OCI-LY3 (cell line): ENCODE results near the gene ITGA2.

Experiments
- EZH2phosphoT487 ChIP-seq: fragments of 200-600 bp; shearing (Covaris generic); IDR thresholded peaks from 2 replicates; pipeline ENCODE4 v1.6.1; 2018; ENCODE audit warnings: antibody characterized with exemption, mixed run types, low read depth
- TF ChIP-seq, protein P1 (sequence below): fragments of 200-600, 300-600 bp; sonication (generic); IDR thresholded peaks from 2 replicates; pipeline ENCODE4 v1.5.1; 2014; ENCODE audit warnings: antibody characterized with exemption, low read length, low read depth

DNA sequence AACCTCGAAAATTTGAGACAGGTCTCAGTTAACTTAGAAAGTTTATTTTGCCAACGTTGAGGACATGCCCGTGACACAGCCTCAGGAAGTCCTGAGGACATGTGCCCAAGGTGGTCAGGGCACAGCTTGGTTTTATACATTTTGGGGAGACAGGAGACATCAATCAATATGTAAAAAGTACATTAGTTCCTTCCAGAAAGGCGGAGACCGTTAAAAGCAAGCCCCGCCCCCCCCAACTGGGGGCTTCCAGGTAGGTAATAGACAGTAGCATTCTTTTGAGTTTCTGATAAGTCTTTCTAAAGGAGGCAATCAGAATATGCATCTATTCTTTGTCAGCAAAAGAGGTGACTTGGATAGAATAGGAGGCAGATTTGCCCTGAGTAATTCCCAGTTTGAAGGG is 121.0 kb downstream of the ITGA2 start:
- TF ChIP-seq, protein P1, sequence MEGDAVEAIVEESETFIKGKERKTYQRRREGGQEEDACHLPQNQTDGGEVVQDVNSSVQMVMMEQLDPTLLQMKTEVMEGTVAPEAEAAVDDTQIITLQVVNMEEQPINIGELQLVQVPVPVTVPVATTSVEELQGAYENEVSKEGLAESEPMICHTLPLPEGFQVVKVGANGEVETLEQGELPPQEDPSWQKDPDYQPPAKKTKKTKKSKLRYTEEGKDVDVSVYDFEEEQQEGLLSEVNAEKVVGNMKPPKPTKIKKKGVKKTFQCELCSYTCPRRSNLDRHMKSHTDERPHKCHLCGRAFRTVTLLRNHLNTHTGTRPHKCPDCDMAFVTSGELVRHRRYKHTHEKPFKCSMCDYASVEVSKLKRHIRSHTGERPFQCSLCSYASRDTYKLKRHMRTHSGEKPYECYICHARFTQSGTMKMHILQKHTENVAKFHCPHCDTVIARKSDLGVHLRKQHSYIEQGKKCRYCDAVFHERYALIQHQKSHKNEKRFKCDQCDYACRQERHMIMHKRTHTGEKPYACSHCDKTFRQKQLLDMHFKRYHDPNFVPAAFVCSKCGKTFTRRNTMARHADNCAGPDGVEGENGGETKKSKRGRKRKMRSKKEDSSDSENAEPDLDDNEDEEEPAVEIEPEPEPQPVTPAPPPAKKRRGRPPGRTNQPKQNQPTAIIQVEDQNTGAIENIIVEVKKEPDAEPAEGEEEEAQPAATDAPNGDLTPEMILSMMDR: no peak
- no peak for TF ChIP-seq EZH2phosphoT487
